Endothelial cell of umbilical vein (primary cell): Measurements from ENCODE around the gene DAB2IP. TPM values are rescaled to one million over a fixed set of nuclear protein-coding genes. Genes with fewer than 3 reads are reported as not detected.

Source experiments
- BruUV-seq: library from RNA; stranded (reverse); fragments of 400-500 nt; replicated peaks from 2 replicates; lab custom pipeline; 2021; lab: Mats Ljungman, UMichigan
- CTCF ChIA-PET: fragments of 300-600, 350-600 bp; sonication (Branson Sonifier 250); formaldehyde crosslinking; loops from one replicate; lab custom pipeline; 2021; ENCODE audit warnings: antibody characterized with exemption, inconsistent platforms; lab: Charles Lee
- POLR2A ChIA-PET: fragments of 300-600, 350-600 bp; sonication (Branson Sonifier 250); formaldehyde crosslinking; loops from one replicate; lab custom pipeline; 2021; ENCODE audit warnings: antibody characterized with exemption, inconsistent platforms; lab: Charles Lee
- DNase-seq: peaks from one replicate; pipeline ENCODE4 v3.0.0-alpha.2; 2011; ENCODE audit warnings: low read depth, low spot score
- FAIRE-seq: peaks from 2 replicates; lab custom pipeline; 2011; peaks lifted over from hg19 to GRCh38; lab: Jason Lieb, UNC
- H2AFZ ChIP-seq: 2 replicates; pipeline ENCODE4 v1.6.0; 2012; ENCODE audit warnings: low read depth, low read length, control low read depth, inconsistent platforms
- H3K27ac ChIP-seq: 2 replicates; pipeline ENCODE4 v1.5.1; 2011; ENCODE audit warnings: low read depth, mild to moderate bottlenecking, control low read depth, low read length, moderate library complexity; ENCODE audit not compliant: insufficient read depth
- H3K27me3 ChIP-seq, 2 experiments: 2 replicates each; pipeline versions ENCODE4 v1.6.0 to v1.6.1; 2011; ENCODE audit warnings: low read length in 2 of 2, mixed read lengths in 1 of 2; ENCODE audit not compliant: control insufficient read depth in 2 of 2, insufficient read depth in 2 of 2
- H3K36me3 ChIP-seq, 2 experiments: 2 replicates in 1 of 2; 3 replicates in 1 of 2; pipeline ENCODE4 v1.5.1; 2011; ENCODE audit warnings: low read length in 2 of 2, mild to moderate bottlenecking in 1 of 2, moderate library complexity in 1 of 2; ENCODE audit not compliant: control insufficient read depth in 2 of 2, insufficient read depth in 2 of 2; ENCODE audit errors: extremely low read depth in 1 of 2
- H3K4me1 ChIP-seq: 3 replicates; pipeline ENCODE4 v1.5.1; 2011; ENCODE audit warnings: mild to moderate bottlenecking, low read length; ENCODE audit not compliant: control insufficient read depth, insufficient read depth; ENCODE audit errors: extremely low read depth
- H3K4me2 ChIP-seq: 2 replicates; pipeline ENCODE4 v1.6.1; 2011; ENCODE audit warnings: low read length, control low read depth, mixed read lengths; ENCODE audit not compliant: insufficient read depth
- H3K4me3 ChIP-seq, 3 experiments: fragments of 200-600 bp in 1 of 3; sonication (generic), shearing (Covaris generic) in 1 of 3; replicated peaks in 1 of 3; 2 replicates each; pipeline ENCODE4 v1.5.1; 2011 to 2016; ENCODE audit warnings: control low read depth in 3 of 3, low read length in 3 of 3, mild to moderate bottlenecking in 2 of 3, inconsistent platforms in 1 of 3, low read depth in 1 of 3, moderate library complexity in 1 of 3; ENCODE audit not compliant: insufficient read depth in 1 of 3
- H3K79me2 ChIP-seq: 2 replicates; pipeline ENCODE4 v1.6.0; 2012; ENCODE audit warnings: low read length, inconsistent platforms; ENCODE audit not compliant: control insufficient read depth, insufficient read depth
- H3K9ac ChIP-seq: replicated peaks from 2 replicates; pipeline ENCODE3; 2011; ENCODE audit warnings: low read length, control low read depth; ENCODE audit not compliant: insufficient read depth; ENCODE audit errors: extremely low read depth
- H3K9me1 ChIP-seq: replicated peaks from 3 replicates; pipeline ENCODE4 v1.6.0; 2011; ENCODE audit warnings: mild to moderate bottlenecking, low read length; ENCODE audit not compliant: control insufficient read depth, insufficient read depth; ENCODE audit errors: extremely low read depth
- H3K9me3 ChIP-seq: replicated peaks from 2 replicates; pipeline ENCODE4 v1.5.1; 2012; ENCODE audit warnings: low read length, inconsistent platforms; ENCODE audit not compliant: control insufficient read depth, insufficient read depth
- H4K20me1 ChIP-seq: replicated peaks from 2 replicates; pipeline ENCODE3; 2011; ENCODE audit warnings: mild to moderate bottlenecking, low read length; ENCODE audit not compliant: control insufficient read depth, insufficient read depth; ENCODE audit errors: extremely low read depth
- EZH2 ChIP-seq: IDR thresholded peaks from 2 replicates; pipeline ENCODE4 v1.6.1; 2012; ENCODE audit warnings: borderline replicate concordance, low read depth, mild to moderate bottlenecking, moderate library complexity, low read length, inconsistent platforms; ENCODE audit not compliant: severe bottlenecking
- FOS ChIP-seq: IDR thresholded peaks from 2 replicates; pipeline ENCODE4 v1.6.1; 2011; ENCODE audit warnings: mild to moderate bottlenecking, low read length, moderate library complexity, borderline replicate concordance; ENCODE audit not compliant: insufficient read depth
- GATA2 ChIP-seq: IDR thresholded peaks from 2 replicates; pipeline ENCODE4 v1.7.0; 2011; ENCODE audit warnings: low read depth, mild to moderate bottlenecking, moderate library complexity, mixed read lengths, low read length; ENCODE audit not compliant: insufficient read length, insufficient read depth
- JUN ChIP-seq: IDR thresholded peaks from 2 replicates; pipeline ENCODE4 v1.6.1; 2011; ENCODE audit warnings: borderline replicate concordance, low read depth; ENCODE audit not compliant: insufficient read length, insufficient read depth
- MYC ChIP-seq: IDR thresholded peaks from one replicate; pipeline ENCODE4 v1.6.1; 2011; ENCODE audit warnings: mild to moderate bottlenecking, low read depth, low read length
- POLR2A ChIP-seq: IDR thresholded peaks from 2 replicates; pipeline ENCODE4 v1.6.1; 2012; ENCODE audit warnings: low read depth, mild to moderate bottlenecking, control low read depth, low read length
- POLR2AphosphoS5 ChIP-seq: IDR thresholded peaks from 2 replicates; pipeline ENCODE4 v1.6.1; 2012; ENCODE audit warnings: low read depth, mild to moderate bottlenecking, control low read depth, low read length, moderate library complexity; ENCODE audit not compliant: insufficient read depth
- dilution Hi-C: fragments of 300-500 bp; cut with MboI; formaldehyde crosslinking; loops from one replicate; pipeline ENCODE4 v1.15.0; 2019; ENCODE audit warnings: low sequenced_read_pairs; ENCODE audit not compliant: extremely low pct_ligation_motif_present
- intact Hi-C: fragments of 100-400 bp; cut with micrococcal nuclease; formaldehyde crosslinking; loops from one replicate; pipeline ENCODE4 v1.10.0; 2022
- polyA plus RNA-seq, 4 experiments: library from polyadenylated mRNA; depleted of rRNA in 3 of 4; stranded (reverse) in 3 of 4; unstranded in 1 of 4; fragments of >200 nt; gene quantifications; 2 replicates each; pipeline versions ENCODE4 v1.2.1 to v1.2.3, GENCODE V29; 2011 to 2012; ENCODE audit warnings: missing spikeins in 1 of 4
- total RNA-seq: library from RNA; stranded (reverse); gene quantifications from 2 replicates; pipeline ENCODE4 v1.2.3, GENCODE V29; 2021
- TF ChIP-seq, protein P1 (sequence below): IDR thresholded peaks from 2 replicates; pipeline ENCODE4 v1.6.1; 2011; ENCODE audit not compliant: insufficient read depth, insufficient read length
- TF ChIP-seq, protein P2 (sequence below), 2 donors: IDR thresholded peaks; 1 replicate in 1 of 2; 2 replicates in 1 of 2; pipeline ENCODE4 v1.5.1; 2011; ENCODE audit warnings: low read length in 2 of 2, mild to moderate bottlenecking in 2 of 2, moderate library complexity in 2 of 2, control low read depth in 1 of 2, inconsistent platforms in 1 of 2, low read depth in 1 of 2; ENCODE audit not compliant: insufficient read depth in 1 of 2; ENCODE audit errors: extremely low read depth in 1 of 2

DAB2IP gene
- total and polyA plus RNA-seq, 2 donors (not counting 3 experiments of a cell fraction or from before 2014, with no cell fraction given) = 29.2 to 53.6 TPM

DNA sequence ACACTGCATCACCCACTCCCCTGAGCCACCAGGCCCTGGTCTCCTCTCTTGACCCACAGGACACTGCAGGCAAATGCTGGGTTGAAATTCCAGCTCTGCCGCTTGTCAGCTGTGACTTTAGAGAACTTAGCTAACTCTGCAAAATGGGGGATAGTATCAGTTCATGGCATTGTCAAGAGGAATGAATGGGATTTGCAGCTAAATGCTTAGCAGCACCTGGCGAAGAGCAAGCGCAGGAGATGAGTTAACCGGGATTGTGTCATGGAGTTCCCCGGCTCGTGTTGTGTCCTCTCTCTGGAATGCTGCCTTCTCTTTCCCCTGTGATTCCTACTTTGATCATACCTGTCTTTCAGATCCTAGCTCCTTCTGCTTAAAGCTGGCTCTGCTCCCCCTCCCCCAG is 67.1 kb downstream of the DAB2IP start:
- intact Hi-C loops = no loop called here
- no peak for DNase-seq
- TF ChIP-seq, protein P1, sequence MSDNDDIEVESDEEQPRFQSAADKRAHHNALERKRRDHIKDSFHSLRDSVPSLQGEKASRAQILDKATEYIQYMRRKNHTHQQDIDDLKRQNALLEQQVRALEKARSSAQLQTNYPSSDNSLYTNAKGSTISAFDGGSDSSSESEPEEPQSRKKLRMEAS = no peak
- TF ChIP-seq GATA2 (no peak), JUN (no peak), FOS (no peak), MYC (no peak), POLR2AphosphoS5 (no peak), POLR2A (no peak), EZH2 (no peak)
- TF ChIP-seq, protein P2, sequence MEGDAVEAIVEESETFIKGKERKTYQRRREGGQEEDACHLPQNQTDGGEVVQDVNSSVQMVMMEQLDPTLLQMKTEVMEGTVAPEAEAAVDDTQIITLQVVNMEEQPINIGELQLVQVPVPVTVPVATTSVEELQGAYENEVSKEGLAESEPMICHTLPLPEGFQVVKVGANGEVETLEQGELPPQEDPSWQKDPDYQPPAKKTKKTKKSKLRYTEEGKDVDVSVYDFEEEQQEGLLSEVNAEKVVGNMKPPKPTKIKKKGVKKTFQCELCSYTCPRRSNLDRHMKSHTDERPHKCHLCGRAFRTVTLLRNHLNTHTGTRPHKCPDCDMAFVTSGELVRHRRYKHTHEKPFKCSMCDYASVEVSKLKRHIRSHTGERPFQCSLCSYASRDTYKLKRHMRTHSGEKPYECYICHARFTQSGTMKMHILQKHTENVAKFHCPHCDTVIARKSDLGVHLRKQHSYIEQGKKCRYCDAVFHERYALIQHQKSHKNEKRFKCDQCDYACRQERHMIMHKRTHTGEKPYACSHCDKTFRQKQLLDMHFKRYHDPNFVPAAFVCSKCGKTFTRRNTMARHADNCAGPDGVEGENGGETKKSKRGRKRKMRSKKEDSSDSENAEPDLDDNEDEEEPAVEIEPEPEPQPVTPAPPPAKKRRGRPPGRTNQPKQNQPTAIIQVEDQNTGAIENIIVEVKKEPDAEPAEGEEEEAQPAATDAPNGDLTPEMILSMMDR (IDR thresholded peaks at IDR 0.05; ENCODE audit: extremely low read depth in 1 of 2, insufficient read depth in 1 of 2, low read depth in 1 of 2, low read length in 2 of 2) = no peak
- Histone ChIP-seq H3K4me2 (no peak overlapping the region), H2AFZ (no peak overlapping the region), H3K4me1 (peaks cover 5% of the 10 kb centered on the region), H3K27ac (no peak overlapping the region), H3K36me3 (peaks cover 0 to 7% of the 10 kb centered on the region in 2 experiments), H3K9me3 (no peaks in the 10 kb centered on the region), H4K20me1 (no peaks in the 10 kb centered on the region), H3K9ac (no peak overlapping the region), H3K27me3 (no peaks in the 10 kb centered on the region), H3K79me2 (no peaks in the 10 kb centered on the region), H3K4me3 (no peak overlapping the region), H3K9me1 (no peaks in the 10 kb centered on the region)
- dilution Hi-C loops = no loop called here
- ChIA-PET CTCF (interaction anchor here (1.0 to 1.5 kb wide), 2 partner anchors 10 to 78 kb away, joined by 3 to 4 read pairs; no protein-coding TSS in a partner anchor), POLR2A (no interaction called here)
- no peak for FAIRE-seq
- BruUV-seq = no TSS peak
